Neural progenitor cell (in vitro differentiated cells): ENCODE measurements around the gene PDCD1. TPM values are rescaled to one million over a fixed set of nuclear protein-coding genes. Genes with fewer than 3 reads are reported as not detected.

ENCODE experiments used
- DNase-seq: peaks from one replicate; pipeline ENCODE4 v3.0.0-alpha.2; 2016; ENCODE audit warnings: low spot score
- H2AFZ ChIP-seq: fragments of 200-600 bp; sonication (generic); replicated peaks from 2 replicates; pipeline ENCODE4 v1.6.1; 2016; ENCODE audit warnings: antibody characterized with exemption
- H3F3A ChIP-seq: fragments of 200-600 bp; sonication (generic); 2 replicates; pipeline ENCODE4 v1.6.1; 2016; ENCODE audit warnings: antibody characterized with exemption, low read depth
- H3K27ac ChIP-seq: fragments of 200-600 bp; sonication (generic); 2 replicates; pipeline ENCODE4 v1.5.1; 2016; ENCODE audit warnings: mild to moderate bottlenecking
- H3K27me3 ChIP-seq: fragments of 200-600 bp; sonication (generic); 2 replicates; pipeline ENCODE4 v1.6.1; 2016; ENCODE audit warnings: mild to moderate bottlenecking, moderate library complexity
- H3K36me3 ChIP-seq: fragments of 200-600 bp; sonication (generic); 2 replicates; pipeline ENCODE4 v1.5.1; 2016
- H3K4me1 ChIP-seq: fragments of 200-600 bp; sonication (generic); 2 replicates; pipeline ENCODE4 v1.6.1; 2016; ENCODE audit warnings: mixed run types
- H3K4me2 ChIP-seq: fragments of 200-600 bp; sonication (generic); 2 replicates; pipeline ENCODE4 v1.6.1; 2016
- H3K4me3 ChIP-seq: fragments of 200-600 bp; sonication (generic); 2 replicates; pipeline ENCODE4 v1.5.1; 2016
- H3K79me2 ChIP-seq: fragments of 200-600 bp; sonication (generic); 2 replicates; pipeline ENCODE4 v1.6.1; 2016; ENCODE audit warnings: low read depth
- H3K9ac ChIP-seq: fragments of 200-600 bp; sonication (generic); 2 replicates; pipeline ENCODE4 v1.6.1; 2016
- H3K9me3 ChIP-seq: fragments of 200-600 bp; sonication (generic); 2 replicates; pipeline ENCODE4 v1.5.1; 2016; ENCODE audit warnings: low read depth
- H4K20me1 ChIP-seq: fragments of 200-600 bp; sonication (generic); 2 replicates; pipeline ENCODE4 v1.6.1; 2016; ENCODE audit warnings: low read depth
- H3K27ac Mint-ChIP-seq: 3 replicates; pipeline ENCODE4 v1.8.0; 2021; ENCODE audit warnings: mixed read lengths
- H3K27me3 Mint-ChIP-seq: 2 replicates; pipeline ENCODE4 v1.8.0; 2022; ENCODE audit warnings: low read depth, mild to moderate bottlenecking, inconsistent platforms, moderate library complexity, mixed read lengths; ENCODE audit not compliant: insufficient read depth
- H3K36me3 Mint-ChIP-seq: 3 replicates; pipeline ENCODE4 v1.8.0; 2021; ENCODE audit warnings: mixed read lengths
- H3K4me1 Mint-ChIP-seq: 3 replicates; pipeline ENCODE4 v1.8.0; 2021; ENCODE audit warnings: mixed read lengths
- H3K4me3 Mint-ChIP-seq: 3 replicates; pipeline ENCODE4 v1.8.0; 2021; ENCODE audit warnings: mild to moderate bottlenecking, moderate library complexity, mixed read lengths
- H3K9me3 Mint-ChIP-seq: 3 replicates; pipeline ENCODE4 v1.8.0; 2020; ENCODE audit warnings: mixed read lengths
- EZH2 ChIP-seq: fragments of 200-600 bp; sonication (generic); IDR thresholded peaks from 2 replicates; pipeline ENCODE4 v1.6.1; 2017; ENCODE audit warnings: antibody characterized with exemption, mild to moderate bottlenecking, moderate library complexity
- EZH2phosphoT487 ChIP-seq: fragments of 200-600 bp; sonication (generic); IDR thresholded peaks from 2 replicates; pipeline ENCODE4 v1.6.1; 2017; ENCODE audit warnings: antibody characterized with exemption
- total RNA-seq: library from RNA; depleted of rRNA; stranded (reverse); fragments of >200 nt; gene quantifications from 2 replicates; pipeline ENCODE4 v1.2.3, GENCODE V29; 2015; ENCODE audit warnings: low replicate concordance
- TF ChIP-seq, protein P1 (sequence below): fragments of 200-600 bp; sonication (generic); IDR thresholded peaks from 2 replicates; pipeline ENCODE4 v1.5.1; 2017; ENCODE audit warnings: antibody characterized with exemption, mild to moderate bottlenecking

The PDCD1 gene
- total RNA-seq, 1 donor from 2014 or later = not detected

DNA sequence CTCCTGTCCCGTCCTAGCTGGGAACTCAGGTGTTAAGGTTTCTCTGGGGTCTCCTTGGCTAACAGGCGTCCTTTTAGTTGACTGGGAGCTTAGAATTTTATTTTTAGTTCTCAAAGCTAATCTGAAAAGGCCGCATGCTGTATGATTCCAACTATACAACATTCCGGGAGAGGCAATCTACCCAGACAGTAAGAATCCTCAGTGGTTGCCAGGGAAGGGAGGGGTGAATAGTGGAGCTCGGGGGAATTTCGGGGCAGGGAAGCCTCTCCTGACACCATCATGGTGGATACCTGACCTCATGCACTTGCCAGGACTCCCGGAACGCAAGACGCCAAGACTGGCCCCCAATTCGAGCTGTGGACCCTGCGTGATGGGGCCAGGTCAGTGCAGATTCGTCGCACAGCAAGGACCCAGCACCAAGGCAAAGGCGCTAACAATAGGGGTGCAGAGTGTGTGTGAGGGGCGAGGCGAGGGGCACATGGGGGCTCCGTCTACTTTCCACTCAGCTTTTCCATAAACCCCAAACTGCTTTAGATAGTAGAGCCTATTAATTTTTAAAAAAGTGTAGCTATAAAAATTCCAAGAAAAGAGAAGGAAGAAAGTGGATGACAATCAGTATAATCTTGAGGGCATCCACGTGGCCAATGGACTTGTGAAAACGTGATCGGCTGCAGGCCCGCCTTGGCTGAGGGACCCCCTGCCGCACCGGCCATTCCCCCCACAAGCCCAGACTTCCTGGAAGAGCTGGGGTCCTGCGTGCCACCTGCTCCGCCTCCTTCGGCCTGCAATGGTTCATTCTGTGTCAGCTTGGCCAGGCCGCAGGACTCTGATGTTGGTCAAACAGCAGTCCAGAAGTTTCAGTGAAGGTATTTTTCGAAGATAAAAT, 17.3 kb downstream of the PDCD1 start:
- H3K9me3 Mint-ChIP-seq = no peaks in the 10 kb centered on the region
- H3K27me3 Mint-ChIP-seq = peaks cover 24% of the 10 kb centered on the region
- H3F3A ChIP-seq = peaks cover 7% of the 10 kb centered on the region
- H3K27me3 ChIP-seq = peaks cover 35% of the 10 kb centered on the region
- no peak overlapping the region for H3K4me3 ChIP-seq
- no peak for TF ChIP-seq EZH2
- TF ChIP-seq EZH2phosphoT487 = no peak
- TF ChIP-seq, protein P1, sequence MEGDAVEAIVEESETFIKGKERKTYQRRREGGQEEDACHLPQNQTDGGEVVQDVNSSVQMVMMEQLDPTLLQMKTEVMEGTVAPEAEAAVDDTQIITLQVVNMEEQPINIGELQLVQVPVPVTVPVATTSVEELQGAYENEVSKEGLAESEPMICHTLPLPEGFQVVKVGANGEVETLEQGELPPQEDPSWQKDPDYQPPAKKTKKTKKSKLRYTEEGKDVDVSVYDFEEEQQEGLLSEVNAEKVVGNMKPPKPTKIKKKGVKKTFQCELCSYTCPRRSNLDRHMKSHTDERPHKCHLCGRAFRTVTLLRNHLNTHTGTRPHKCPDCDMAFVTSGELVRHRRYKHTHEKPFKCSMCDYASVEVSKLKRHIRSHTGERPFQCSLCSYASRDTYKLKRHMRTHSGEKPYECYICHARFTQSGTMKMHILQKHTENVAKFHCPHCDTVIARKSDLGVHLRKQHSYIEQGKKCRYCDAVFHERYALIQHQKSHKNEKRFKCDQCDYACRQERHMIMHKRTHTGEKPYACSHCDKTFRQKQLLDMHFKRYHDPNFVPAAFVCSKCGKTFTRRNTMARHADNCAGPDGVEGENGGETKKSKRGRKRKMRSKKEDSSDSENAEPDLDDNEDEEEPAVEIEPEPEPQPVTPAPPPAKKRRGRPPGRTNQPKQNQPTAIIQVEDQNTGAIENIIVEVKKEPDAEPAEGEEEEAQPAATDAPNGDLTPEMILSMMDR = no peak
- no peaks in the 10 kb centered on the region for H3K79me2 ChIP-seq
- H2AFZ ChIP-seq = no peak overlapping the region
- H3K4me3 Mint-ChIP-seq = no peak overlapping the region
- H3K36me3 Mint-ChIP-seq = no peaks in the 10 kb centered on the region
- H4K20me1 ChIP-seq = no peaks in the 10 kb centered on the region
- no peaks in the 10 kb centered on the region for H3K36me3 ChIP-seq
- no peaks in the 10 kb centered on the region for H3K9me3 ChIP-seq
- no peak overlapping the region for H3K27ac Mint-ChIP-seq
- no peak overlapping the region for H3K4me2 ChIP-seq
- no peak overlapping the region for H3K27ac ChIP-seq
- no peaks in the 10 kb centered on the region for H3K4me1 ChIP-seq
- no peak overlapping the region for H3K9ac ChIP-seq
- H3K4me1 Mint-ChIP-seq = peaks cover 19% of the 10 kb centered on the region
- DNase-seq = no peak

DNA sequence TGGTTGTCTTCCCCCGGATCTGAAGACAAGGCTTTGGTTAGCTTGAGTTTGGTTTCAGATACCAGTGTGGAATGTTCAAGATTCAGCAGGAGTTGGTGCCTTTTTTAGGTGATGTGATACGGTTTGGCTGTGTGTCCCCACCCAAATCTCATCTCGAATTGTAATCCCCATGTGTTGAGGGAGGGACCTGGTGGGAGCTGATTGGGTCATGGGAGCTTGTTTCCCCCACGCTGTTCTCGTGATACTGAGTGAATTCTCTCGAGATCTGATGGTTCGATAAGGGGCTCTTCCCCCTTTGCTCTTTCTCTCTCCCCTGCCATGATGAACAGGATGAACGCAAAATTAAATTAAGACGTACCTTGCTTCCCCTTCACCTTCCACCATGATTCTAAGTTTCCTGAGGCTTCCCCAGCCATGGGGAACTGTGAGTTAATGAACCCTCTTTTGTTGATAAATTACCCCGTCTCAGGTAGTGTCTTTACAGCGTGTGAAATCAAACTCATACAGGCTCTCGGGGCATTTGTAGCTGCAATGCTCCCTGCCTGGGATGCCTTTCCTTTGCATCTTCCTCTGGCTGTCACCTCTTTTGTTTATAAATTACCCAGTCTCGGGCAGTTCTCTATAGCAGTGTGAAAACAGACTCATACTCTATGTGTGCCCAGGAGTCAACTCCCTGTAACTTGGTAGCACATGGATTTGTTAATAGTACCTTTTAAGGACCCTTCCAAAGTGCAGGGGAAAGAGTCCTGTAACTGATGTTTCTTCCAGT, 21.3 kb downstream of the PDCD1 start:
- no peak for DNase-seq
- no peak overlapping the region for H2AFZ ChIP-seq
- H3K4me1 ChIP-seq = no peaks in the 10 kb centered on the region
- H3K36me3 ChIP-seq = no peaks in the 10 kb centered on the region
- H3K79me2 ChIP-seq = no peaks in the 10 kb centered on the region
- TF ChIP-seq, protein P1 = no peak
- TF ChIP-seq EZH2phosphoT487 = no peak
- no peak for TF ChIP-seq EZH2
- H4K20me1 ChIP-seq = no peaks in the 10 kb centered on the region
- no peak overlapping the region for H3K9ac ChIP-seq
- Mint-ChIP-seq H3K4me1 (peaks cover 4% of the 10 kb centered on the region), H3K36me3 (peaks cover 2% of the 10 kb centered on the region), H3K9me3 (peaks cover 2% of the 10 kb centered on the region), H3K27ac (no peak overlapping the region), H3K4me3 (no peak overlapping the region), H3K27me3 (peaks cover 12% of the 10 kb centered on the region)
- H3K9me3 ChIP-seq = no peaks in the 10 kb centered on the region
- no peaks in the 10 kb centered on the region for H3F3A ChIP-seq
- H3K27ac ChIP-seq = no peak overlapping the region
- no peak overlapping the region for H3K4me2 ChIP-seq
- no peaks in the 10 kb centered on the region for H3K27me3 ChIP-seq
- H3K4me3 ChIP-seq = no peak overlapping the region

GRCh38 chr2:241836292-241836691, 22.4 kb downstream of the PDCD1 start:
- H4K20me1 ChIP-seq = no peaks in the 10 kb centered on the region
- Mint-ChIP-seq H3K27ac (no peak overlapping the region), H3K36me3 (peaks cover 2% of the 10 kb centered on the region), H3K9me3 (peaks cover 2% of the 10 kb centered on the region), H3K27me3 (peaks cover 6% of the 10 kb centered on the region), H3K4me3 (no peak overlapping the region), H3K4me1 (peaks cover 4% of the 10 kb centered on the region)
- no peaks in the 10 kb centered on the region for H3K27me3 ChIP-seq
- no peak overlapping the region for H3K4me3 ChIP-seq
- TF ChIP-seq, protein P1 = no peak
- no peak for TF ChIP-seq EZH2
- no peak for TF ChIP-seq EZH2phosphoT487
- no peaks in the 10 kb centered on the region for H3F3A ChIP-seq
- no peaks in the 10 kb centered on the region for H3K9me3 ChIP-seq
- no peak overlapping the region for H2AFZ ChIP-seq
- H3K4me2 ChIP-seq = no peak overlapping the region
- no peaks in the 10 kb centered on the region for H3K79me2 ChIP-seq
- H3K36me3 ChIP-seq = no peaks in the 10 kb centered on the region
- DNase-seq = no peak
- no peaks in the 10 kb centered on the region for H3K4me1 ChIP-seq
- no peak overlapping the region for H3K27ac ChIP-seq
- H3K9ac ChIP-seq = no peak overlapping the region
